ENCODE data around the gene IFNA17.
"Not testable (repeated sequence)": the region's sequence is repeated elsewhere in the genome, so short reads cannot be mapped to it uniquely, and the experiment has no call there.

Gene IFNA17

GRCh38 chr9:21228122-21228521 is at the start of gene IFNA17:
Gene IFNA17 (minus strand): TSS chr9:21228222. CDS start chr9:21228173, 49 bp downstream.
- DNase-seq = no peak

GRCh38 chr9:21268347-21268657 is 40.3 kb upstream of the IFNA17 start:
- DNase-seq = no peak

- DNase-seq = no peak
Observed at GRCh38 chr9:21267485-21268346, 39.7 kb upstream of the IFNA17 start.

- DNase-seq = no peak
Observed at GRCh38 chr9:21266733-21267484, 38.9 kb upstream of the IFNA17 start.

- DNase-seq = no peak
Observed at GRCh38 chr9:21265421-21266189, 37.6 kb upstream of the IFNA17 start.

- no peak for DNase-seq
Observed at GRCh38 chr9:21255538-21256212, 27.7 kb upstream of the IFNA17 start.

GRCh38 chr9:21252721-21253547 is 24.9 kb upstream of the IFNA17 start:
- no peak for DNase-seq

GRCh38 chr9:21251638-21252037 is 23.6 kb upstream of the IFNA17 start:
- no peak for DNase-seq

- no peak for DNase-seq
Observed at GRCh38 chr9:21251190-21251589, 23.2 kb upstream of the IFNA17 start.

- DNase-seq = no peak
Observed at GRCh38 chr9:21244836-21245235, 16.8 kb upstream of the IFNA17 start.

GRCh38 chr9:21239911-21240310 is 11.9 kb upstream of the IFNA17 start, which contains the start of gene IFNA14:
Gene IFNA14 (minus strand): TSS chr9:21240005. CDS start chr9:21239935, 70 bp downstream.
- no peak for DNase-seq

GRCh38 chr9:21236360-21236714 is 8.3 kb upstream of the IFNA17 start:
- not testable (repeated sequence) for DNase-seq

GRCh38 chr9:21235468-21236359 is 7.7 kb upstream of the IFNA17 start:
- DNase-seq = not testable (repeated sequence)

- DNase-seq = no peak
Observed at GRCh38 chr9:21234153-21234687, 6.2 kb upstream of the IFNA17 start.

- DNase-seq = no peak
Observed at GRCh38 chr9:21233258-21233657, 5.2 kb upstream of the IFNA17 start.

- not testable (repeated sequence) for DNase-seq
Observed at GRCh38 chr9:21217211-21217610, 10.8 kb downstream of the IFNA17 start, which contains the start of gene IFNA16. Gene IFNA16 (minus strand): TSS chr9:21217311. CDS start chr9:21217305, 6 bp downstream.

- not testable (repeated sequence) for DNase-seq
Observed at GRCh38 chr9:21213411-21214326, 14.4 kb downstream of the IFNA17 start.

- not testable (repeated sequence) for DNase-seq
Observed at GRCh38 chr9:21212160-21212559, 15.9 kb downstream of the IFNA17 start.

- DNase-seq = not testable (repeated sequence)
Observed at GRCh38 chr9:21210782-21211181, 17.2 kb downstream of the IFNA17 start.
